ENCODE measurements around the gene NR3C2. TPM values are rescaled to one million over a fixed set of nuclear protein-coding genes. Genes with fewer than 3 reads are reported as not detected.

NR3C2 gene
- total and polyA plus RNA-seq, 2 of the 4 experiments (the other 2 are of a cell fraction), result 1.1 to 2.3 TPM

GRCh38 chr4:148447681-148448080, 5.5 kb upstream of the NR3C2 start:
- intact Hi-C loops (cut with micrococcal nuclease) (loop anchor here (5.0 kb wide), 1 partner anchor 1450 kb away; no protein-coding TSS in a partner anchor), in situ Hi-C loops (cut with MboI; ENCODE audit: low sequenced_read_pairs) (no loop called here), dilution Hi-C loops (cut with HindIII; ENCODE audit: low sequenced_read_pairs, unreplicated experiment) (no loop called here)
- H3K4me3 ChIP-seq (ENCODE audit: insufficient read depth, low read depth, low read length), result no peak overlapping the region; the same call in 1 of the 2 replicates
- H3K18ac ChIP-seq (ENCODE audit: low read depth, low read length), result no peak overlapping the region
- no peak overlapping the region for H2BK120ac ChIP-seq (ENCODE audit: low read depth, low read length)
- no peak overlapping the region for H2AK9ac ChIP-seq (replicated peaks; ENCODE audit: low read depth, low read length, poor library complexity)
- DNase-seq (no peak), ATAC-seq (ENCODE audit: low read depth) (no peak)
- H3K9me3 ChIP-seq (ENCODE audit: control insufficient read depth, insufficient read depth, low read length), result no peaks in the 10 kb centered on the region
- no peaks in the 10 kb centered on the region for H3K79me1 ChIP-seq (ENCODE audit: low read depth in 1 of 2, low read length in 2 of 2)
- H4K5ac ChIP-seq (ENCODE audit: low read depth, low read length), result no peak overlapping the region
- no TSS peak for BruUV-seq (replicated peaks)
- no peak overlapping the region for H2AK5ac ChIP-seq (ENCODE audit: low read depth, low read length)
- CTCF ChIA-PET, result interaction anchor here (0.6 kb wide), 1 partner anchor 583 kb away, joined by 4 read pairs; no protein-coding TSS in a partner anchor
- no peaks in the 10 kb centered on the region for H4K20me1 ChIP-seq (ENCODE audit: insufficient read depth, low read length)
- H3K27ac ChIP-seq (ENCODE audit: insufficient read depth, low read length), result no peak overlapping the region
- no peak overlapping the region for H2BK20ac ChIP-seq (ENCODE audit: low read depth, low read length)
- H3K4me1 ChIP-seq (ENCODE audit: control insufficient read depth, insufficient read depth, low read length), result no peaks in the 10 kb centered on the region
- H2AFZ ChIP-seq (replicated peaks; ENCODE audit: low read length, poor library complexity), result no peak overlapping the region
- no peaks in the 10 kb centered on the region for H3K36me3 ChIP-seq (ENCODE audit: control insufficient read depth, insufficient read depth, low read length)
- no peak overlapping the region for H3K56ac ChIP-seq (ENCODE audit: extremely low read depth, insufficient read depth, low read length)
- H2BK15ac ChIP-seq (ENCODE audit: low read depth, low read length), result no peak overlapping the region
- H3K23ac ChIP-seq (ENCODE audit: low read depth, low read length), result no peak overlapping the region
- no peak for TF ChIP-seq RCOR1 (IDR thresholded peaks at IDR 0.05; ENCODE audit: insufficient replicate concordance, low read length)
- TF ChIP-seq MAZ (IDR thresholded peaks at IDR 0.05; ENCODE audit: borderline replicate concordance, low read depth, low read length), result no peak
- TF ChIP-seq ELK1 (IDR thresholded peaks at IDR 0.05; ENCODE audit: borderline replicate concordance, low read depth, low read length), result no peak
- no peak for TF ChIP-seq POLR2A (IDR thresholded peaks at IDR 0.05; ENCODE audit: low read depth, low read length)
- TF ChIP-seq RAD21 (IDR thresholded peaks at IDR 0.05; ENCODE audit: low read length), result no peak
- no peak for TF ChIP-seq FOS (IDR thresholded peaks at IDR 0.05; ENCODE audit: low read depth, low read length)
- TF ChIP-seq SMC3 (IDR thresholded peaks at IDR 0.05; ENCODE audit: low read depth, low read length), result no peak
- TF ChIP-seq CTCF (conservative IDR thresholded peaks at IDR 0.05; ENCODE audit: low read depth, low read length), result no peak
- TF ChIP-seq CHD1 (IDR thresholded peaks at IDR 0.05; ENCODE audit: low read depth, low read length), result no peak
- no peak for TF ChIP-seq CEBPB (IDR thresholded peaks at IDR 0.05; ENCODE audit: low read depth, low read length)
- no peak for TF ChIP-seq MXI1 (IDR thresholded peaks at IDR 0.05; ENCODE audit: borderline replicate concordance, low read depth, low read length)
- no peak for TF ChIP-seq NFE2L2 (IDR thresholded peaks at IDR 0.05; ENCODE audit: low read depth, low read length)
- no peak for TF ChIP-seq RFX5 (IDR thresholded peaks at IDR 0.05; ENCODE audit: low read depth, low read length)
- POLR2A ChIA-PET (ENCODE audit: unreplicated experiment), result no interaction called here
- peak overlapping the region; percentile 77 for H3K4me2 ChIP-seq (ENCODE audit: low read depth, low read length)
- no CpG with 5 or more reads among the region's 8 CpGs for WGBS, 2 experiments (ENCODE audit: extremely low coverage in 2 of 2, insufficient read length in 1 of 2)
- no peak overlapping the region for H2BK5ac ChIP-seq (ENCODE audit: low read depth, low read length, poor library complexity, severe bottlenecking)
- no peak overlapping the region for H3K14ac ChIP-seq (replicated peaks; ENCODE audit: low read depth, low read length)
- H3K27me3 ChIP-seq (ENCODE audit: control insufficient read depth, insufficient read depth, low read length), result peaks cover 31% of the 10 kb centered on the region
- no peak overlapping the region for H4K91ac ChIP-seq (ENCODE audit: insufficient read depth, low read depth, low read length)
- H3K9ac ChIP-seq (ENCODE audit: low read depth, low read length), result no peak overlapping the region
- no peak overlapping the region for H3K4ac ChIP-seq (ENCODE audit: low read depth, low read length)
- no peak overlapping the region for H4K8ac ChIP-seq (ENCODE audit: low read depth in 2 of 2, low read length in 2 of 2)
- H3K9me1 ChIP-seq (ENCODE audit: insufficient read depth, low read length), result no peaks in the 10 kb centered on the region

All from IMR-90 (cell line).